Mammary epithelial cell (primary cell): ENCODE measurements around the gene GSKIP.
A peak's percentile ranks its signal among the peaks of the same experiment; 100 is the strongest.

Source experiments
- CTCF ChIP-seq, 2 donors: IDR thresholded peaks in 1 of 2; conservative IDR thresholded peaks in 1 of 2; 2 replicates each; pipeline ENCODE4 v1.5.1; 2011 to 2012; ENCODE audit warnings: inconsistent platforms in 2 of 2, low read length in 2 of 2, mild to moderate bottlenecking in 2 of 2, control low read depth in 1 of 2, low read depth in 1 of 2; ENCODE audit not compliant: insufficient read depth in 1 of 2; ENCODE audit errors: extremely low read depth in 1 of 2
- EZH2 ChIP-seq: IDR thresholded peaks from 2 replicates; pipeline ENCODE4 v1.6.1; 2012; ENCODE audit warnings: low read length, inconsistent platforms, borderline replicate concordance

DNA sequence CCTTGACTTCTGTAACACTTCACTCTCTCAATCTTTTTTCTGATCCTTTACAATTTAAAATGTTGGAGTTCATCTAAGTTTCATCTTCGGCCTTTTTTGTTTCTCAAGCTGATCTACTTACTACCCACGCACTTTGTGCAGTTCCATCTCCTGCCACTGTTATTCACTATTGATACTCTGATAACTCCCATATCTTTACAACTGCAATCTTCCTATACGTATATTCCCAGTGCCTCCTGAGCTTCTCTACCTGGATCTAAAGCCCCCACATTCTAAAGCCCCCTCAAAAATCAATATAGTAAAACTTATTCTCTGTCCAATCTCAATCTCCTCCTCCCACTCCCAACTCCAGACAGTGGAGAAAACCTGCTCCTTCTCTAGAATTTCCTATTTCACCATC is 6.1 kb upstream of the GSKIP start:
- TF ChIP-seq CTCF (conservative IDR thresholded peaks at IDR 0.05 in 1 of 2, IDR thresholded peaks at IDR 0.05 in 1 of 2; ENCODE audit: extremely low read depth in 1 of 2, insufficient read depth in 1 of 2, low read depth in 1 of 2, low read length in 2 of 2) (peak in 1 of 2 donors; percentile 40), EZH2 (no peak)
